GM12878 (cell line): ENCODE measurements around the gene PSMB9. TPM values are rescaled to one million over a fixed set of nuclear protein-coding genes. Genes with fewer than 3 reads are reported as not detected.

Experiments used
- CHD1 ChIP-seq: IDR thresholded peaks from 2 replicates; pipeline ENCODE4 v1.6.1; 2012; ENCODE audit warnings: low read depth, low read length, improper control_type of control experiment
- CHD4 ChIP-seq: fragments of 200-600 bp; sonication (generic); IDR thresholded peaks from 2 replicates; pipeline ENCODE4 v1.6.1; 2016; ENCODE audit warnings: mild to moderate bottlenecking
- CREM ChIP-seq: IDR thresholded peaks from 2 replicates; pipeline ENCODE4 v1.6.1; 2014; ENCODE audit warnings: antibody characterized with exemption, low read depth
- EED ChIP-seq: sonication (generic); IDR thresholded peaks from 2 replicates; pipeline ENCODE4 v1.6.1; 2016; ENCODE audit warnings: antibody characterized with exemption, low read depth
- ETV6 ChIP-seq, 2 experiments: fragments of 450-650 bp in 1 of 2; IDR thresholded peaks in 1 of 2; conservative IDR thresholded peaks in 1 of 2; 2 replicates each; pipeline ENCODE4 v1.6.1; 2014; ENCODE audit warnings: antibody characterized with exemption in 1 of 2, borderline replicate concordance in 1 of 2, low read depth in 1 of 2, mild to moderate bottlenecking in 1 of 2, moderate library complexity in 1 of 2
- HSF1 ChIP-seq: fragments of 150-350 bp; IDR thresholded peaks from 2 replicates; pipeline ENCODE4 v1.6.1; 2014; ENCODE audit warnings: mild to moderate bottlenecking, low read depth, low read length
- KAT2A ChIP-seq: conservative IDR thresholded peaks from 2 replicates; pipeline ENCODE4 v1.6.1; 2011; ENCODE audit warnings: low read depth, low read length; ENCODE audit not compliant: control insufficient read depth
- MEF2B ChIP-seq: fragments of 450-650 bp; IDR thresholded peaks from 2 replicates; pipeline ENCODE4 v1.6.1; 2018; ENCODE audit warnings: mild to moderate bottlenecking, moderate library complexity; ENCODE audit not compliant: partially characterized antibody, poor library complexity, severe bottlenecking
- NFYB ChIP-seq: IDR thresholded peaks from 2 replicates; pipeline ENCODE4 v1.6.1; 2011; ENCODE audit warnings: low read depth, mild to moderate bottlenecking, low read length, improper control_type of control experiment, moderate library complexity; ENCODE audit not compliant: insufficient read depth
- NR2C1 ChIP-seq: fragments of 450-650 bp; IDR thresholded peaks from 2 replicates; pipeline ENCODE4 v1.6.1; 2017; ENCODE audit warnings: antibody characterized with exemption, mild to moderate bottlenecking, moderate library complexity
- STAT1 ChIP-seq: fragments of 450-650 bp; conservative IDR thresholded peaks from 2 replicates; pipeline ENCODE4 v1.6.1; 2014; ENCODE audit warnings: antibody characterized with exemption, mild to moderate bottlenecking
- TAF1 ChIP-seq: IDR thresholded peaks from 2 replicates; pipeline ENCODE4 v1.6.1; 2011; ENCODE audit warnings: mild to moderate bottlenecking, low read depth, low read length, borderline replicate concordance
- ZBED1 ChIP-seq: IDR thresholded peaks from 2 replicates; pipeline ENCODE4 v1.6.1; 2016; ENCODE audit warnings: borderline replicate concordance
- ZNF274 ChIP-seq: IDR thresholded peaks from one replicate; pipeline ENCODE4 v1.8.0; 2011; ENCODE audit not compliant: insufficient read length, insufficient read depth
- polyA plus RNA-seq, 11 experiments: library from polyadenylated mRNA; depleted of rRNA in 4 of 11; unstranded in 6 of 11; stranded (reverse) in 5 of 11; fragments of >200 nt; fragmentation: Nextera tagmentation in 4 of 11; fragmentation: Illumina TruSeq in 1 of 11; extraction: Ambion mirVana in 4 of 11; extraction: Trizol in 1 of 11; gene quantifications; 1 replicate in 1 of 11; 2 replicates in 10 of 11; pipeline versions ENCODE4 v1.2.1 to v1.2.3, GENCODE V29; 2011 to 2016; ENCODE audit warnings: inconsistent platforms in 2 of 11, missing spikeins in 2 of 11, low read depth in 1 of 11
- total RNA-seq, 4 experiments: library from RNA; depleted of rRNA in 3 of 4; stranded (reverse); fragments of >200 nt in 3 of 4; fragmentation: Illumina TruSeq in 1 of 4; extraction: Trizol in 1 of 4; gene quantifications; 2 replicates each; pipeline versions ENCODE4 v1.2.1 to v1.2.3, GENCODE V29; 2013 to 2021
- TF ChIP-seq, protein P1 (sequence below): IDR thresholded peaks from 2 replicates; pipeline ENCODE4 v1.6.1; 2011; ENCODE audit warnings: borderline replicate concordance, low read depth, mild to moderate bottlenecking, moderate library complexity, low read length; ENCODE audit not compliant: insufficient read depth, poor library complexity, severe bottlenecking
- TF ChIP-seq, protein P2 (sequence below): fragments of 450-650 bp; IDR thresholded peaks from 2 replicates; pipeline ENCODE4 v1.6.1; 2016; ENCODE audit warnings: mild to moderate bottlenecking
- TF ChIP-seq, protein P3 (sequence below): fragments of 450-650 bp; IDR thresholded peaks from 2 replicates; pipeline ENCODE4 v1.6.1; 2016; ENCODE audit warnings: mild to moderate bottlenecking
- TF ChIP-seq, protein P4 (sequence below): IDR thresholded peaks from 2 replicates; pipeline ENCODE4 v1.6.1; 2012; ENCODE audit warnings: low read depth, low read length, improper control_type of control experiment

Gene PSMB9
- total and polyA plus RNA-seq, 10 of the 15 experiments (the other 5 are each of a cell fraction or from before 2014, with no cell fraction given), result 167 to 517 (median 275) TPM

GRCh38 chr6:32840604-32841246 lies 13.3 kb upstream of the PSMB9 start (continued):
- TF ChIP-seq HSF1, result no peak
- peak; percentile 51 for TF ChIP-seq NR2C1
- no peak for TF ChIP-seq STAT1
- peak; percentile 80 for TF ChIP-seq EED
- TF ChIP-seq, protein P1, sequence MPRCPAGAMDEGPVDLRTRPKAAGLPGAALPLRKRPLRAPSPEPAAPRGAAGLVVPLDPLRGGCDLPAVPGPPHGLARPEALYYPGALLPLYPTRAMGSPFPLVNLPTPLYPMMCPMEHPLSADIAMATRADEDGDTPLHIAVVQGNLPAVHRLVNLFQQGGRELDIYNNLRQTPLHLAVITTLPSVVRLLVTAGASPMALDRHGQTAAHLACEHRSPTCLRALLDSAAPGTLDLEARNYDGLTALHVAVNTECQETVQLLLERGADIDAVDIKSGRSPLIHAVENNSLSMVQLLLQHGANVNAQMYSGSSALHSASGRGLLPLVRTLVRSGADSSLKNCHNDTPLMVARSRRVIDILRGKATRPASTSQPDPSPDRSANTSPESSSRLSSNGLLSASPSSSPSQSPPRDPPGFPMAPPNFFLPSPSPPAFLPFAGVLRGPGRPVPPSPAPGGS, result peak; percentile 34
- TF ChIP-seq ZBED1, result no peak
- no peak for TF ChIP-seq CHD1
- TF ChIP-seq ZNF274, result no peak
- TF ChIP-seq, protein P2, sequence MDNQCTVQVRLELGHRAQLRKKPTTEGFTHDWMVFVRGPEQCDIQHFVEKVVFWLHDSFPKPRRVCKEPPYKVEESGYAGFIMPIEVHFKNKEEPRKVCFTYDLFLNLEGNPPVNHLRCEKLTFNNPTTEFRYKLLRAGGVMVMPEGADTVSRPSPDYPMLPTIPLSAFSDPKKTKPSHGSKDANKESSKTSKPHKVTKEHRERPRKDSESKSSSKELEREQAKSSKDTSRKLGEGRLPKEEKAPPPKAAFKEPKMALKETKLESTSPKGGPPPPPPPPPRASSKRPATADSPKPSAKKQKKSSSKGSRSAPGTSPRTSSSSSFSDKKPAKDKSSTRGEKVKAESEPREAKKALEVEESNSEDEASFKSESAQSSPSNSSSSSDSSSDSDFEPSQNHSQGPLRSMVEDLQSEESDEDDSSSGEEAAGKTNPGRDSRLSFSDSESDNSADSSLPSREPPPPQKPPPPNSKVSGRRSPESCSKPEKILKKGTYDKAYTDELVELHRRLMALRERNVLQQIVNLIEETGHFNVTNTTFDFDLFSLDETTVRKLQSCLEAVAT, result no peak
- TF ChIP-seq ETV6 (conservative IDR thresholded peaks at IDR 0.05 in 1 of 2, IDR thresholded peaks at IDR 0.05 in 1 of 2; ENCODE audit: borderline replicate concordance in 1 of 2, low read depth in 1 of 2), result peak in 1 of 2 experiments; percentile 79; a peak in 2 of 4 replicates
- peak; percentile 50; the same call in 1 of the 2 replicates for TF ChIP-seq CREM
- 0 out of 2 replicates have a peak, but pooled peaks have one; percentile 4 for TF ChIP-seq NFYB
- no peak for TF ChIP-seq TAF1
- no peak for TF ChIP-seq CHD4
- TF ChIP-seq, protein P3, sequence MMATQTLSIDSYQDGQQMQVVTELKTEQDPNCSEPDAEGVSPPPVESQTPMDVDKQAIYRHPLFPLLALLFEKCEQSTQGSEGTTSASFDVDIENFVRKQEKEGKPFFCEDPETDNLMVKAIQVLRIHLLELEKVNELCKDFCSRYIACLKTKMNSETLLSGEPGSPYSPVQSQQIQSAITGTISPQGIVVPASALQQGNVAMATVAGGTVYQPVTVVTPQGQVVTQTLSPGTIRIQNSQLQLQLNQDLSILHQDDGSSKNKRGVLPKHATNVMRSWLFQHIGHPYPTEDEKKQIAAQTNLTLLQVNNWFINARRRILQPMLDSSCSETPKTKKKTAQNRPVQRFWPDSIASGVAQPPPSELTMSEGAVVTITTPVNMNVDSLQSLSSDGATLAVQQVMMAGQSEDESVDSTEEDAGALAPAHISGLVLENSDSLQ, result peak; percentile 72
- TF ChIP-seq, protein P4, sequence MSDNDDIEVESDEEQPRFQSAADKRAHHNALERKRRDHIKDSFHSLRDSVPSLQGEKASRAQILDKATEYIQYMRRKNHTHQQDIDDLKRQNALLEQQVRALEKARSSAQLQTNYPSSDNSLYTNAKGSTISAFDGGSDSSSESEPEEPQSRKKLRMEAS, result no peak
- TF ChIP-seq KAT2A, result no peak
- TF ChIP-seq MEF2B, result peak; percentile 20
- TF ChIP-seq, all 136 proteins: peak for 18
